NCI-H146 treated with DMSO at 0.1 percent for 48 hours (cell line): Measurements from ENCODE around the gene DMRTC2.

Experiments used
- DNase-seq: peaks from one replicate; lab custom pipeline; 2025; ENCODE audit not compliant: unreplicated experiment; lab: John Stamatoyannopoulos, UW

DMRTC2 gene

DNA sequence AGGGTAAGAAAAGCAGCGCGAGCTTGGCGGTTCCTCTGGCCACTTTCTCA lies at the start of gene DMRTC2:
Gene DMRTC2 (plus strand): TSS at position 42 of the 50 bp plus-strand sequence. CDS start 2,387 bp downstream, outside the sequence.
- DNase-seq, result no peak

- no peak for DNase-seq
Measured at GRCh38 chr19:41796362-41796761, 48.5 kb upstream of the DMRTC2 start, which contains the start of gene CEACAM3. Gene CEACAM3 (plus strand): TSS chr19:41796587. CDS start chr19:41796678, 91 bp downstream.

DNA sequence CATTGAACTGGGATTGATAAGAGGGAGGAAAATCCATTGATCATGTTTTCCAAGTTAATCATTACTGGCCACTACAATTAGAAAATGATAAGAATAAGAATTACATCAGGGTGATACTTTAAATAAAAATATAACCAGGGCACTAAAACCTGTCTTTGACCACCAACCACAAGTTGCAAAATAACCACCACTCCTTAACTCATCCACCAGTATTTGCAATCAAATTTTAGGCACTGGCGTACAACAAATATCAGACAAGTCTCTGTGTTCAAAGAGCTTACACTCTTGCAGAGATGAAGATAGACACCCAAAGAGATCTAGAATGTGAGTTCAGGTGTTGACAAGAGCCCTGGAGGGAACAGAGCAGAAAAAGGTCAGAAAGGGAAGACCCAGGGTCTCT lies 47.9 kb upstream of the DMRTC2 start:
- DNase-seq, result no peak

- no peak for DNase-seq
Measured at GRCh38 chr19:41799444-41800000, 45.3 kb upstream of the DMRTC2 start.

- DNase-seq, result no peak
Measured at GRCh38 chr19:41801031-41801430, 43.8 kb upstream of the DMRTC2 start.

DNA sequence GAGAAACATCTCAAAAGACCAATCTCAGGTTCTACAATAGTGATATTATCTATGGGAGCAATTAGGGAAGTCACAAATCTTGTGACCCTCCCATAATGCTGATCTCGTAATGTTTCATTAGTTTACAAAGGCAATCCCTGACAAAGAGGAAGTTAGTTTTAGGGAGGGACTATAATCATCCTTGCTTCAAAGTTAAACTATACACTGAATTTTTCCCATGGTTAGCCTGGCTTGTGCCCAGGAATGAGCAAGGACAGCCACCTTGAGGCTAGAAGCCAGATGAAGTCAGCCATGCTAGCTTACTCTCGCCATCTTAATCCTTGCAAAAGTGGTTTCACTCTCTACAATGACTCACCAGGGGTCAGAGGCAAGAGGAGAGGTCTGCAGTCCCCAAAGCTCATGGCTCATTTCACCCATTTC lies 43.0 kb upstream of the DMRTC2 start:
- no peak for DNase-seq

DNA sequence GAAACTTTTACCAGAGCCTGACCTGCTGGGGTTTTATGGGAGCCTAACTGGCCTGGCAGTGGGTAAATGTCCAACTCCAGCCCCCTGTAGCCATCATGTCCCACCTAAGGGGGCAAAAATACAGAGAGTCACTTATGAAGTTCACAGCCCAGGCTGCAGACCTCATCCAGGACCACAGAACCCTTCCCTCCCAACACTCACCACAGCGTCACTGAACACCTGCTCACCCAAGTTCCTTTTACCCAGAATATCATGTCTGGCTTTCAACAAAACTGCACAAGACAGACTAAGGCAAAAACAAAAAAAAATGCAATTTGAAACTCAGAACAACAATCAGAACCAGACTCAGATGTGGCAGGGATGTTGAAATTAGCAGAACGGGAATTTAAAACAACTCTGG lies 42.1 kb upstream of the DMRTC2 start:
- DNase-seq, result no peak

GRCh38 chr19:41804336-41804735 lies 40.5 kb upstream of the DMRTC2 start:
- DNase-seq, result no peak

GRCh38 chr19:41807176-41807575 lies 37.7 kb upstream of the DMRTC2 start:
- DNase-seq, result no peak

- no peak for DNase-seq
Measured at GRCh38 chr19:41808663-41809566, 35.9 kb upstream of the DMRTC2 start.

- DNase-seq, result no peak
Measured at GRCh38 chr19:41810301-41810700, 34.5 kb upstream of the DMRTC2 start.

GRCh38 chr19:41811036-41811435 lies 33.8 kb upstream of the DMRTC2 start:
- no peak for DNase-seq

DNA sequence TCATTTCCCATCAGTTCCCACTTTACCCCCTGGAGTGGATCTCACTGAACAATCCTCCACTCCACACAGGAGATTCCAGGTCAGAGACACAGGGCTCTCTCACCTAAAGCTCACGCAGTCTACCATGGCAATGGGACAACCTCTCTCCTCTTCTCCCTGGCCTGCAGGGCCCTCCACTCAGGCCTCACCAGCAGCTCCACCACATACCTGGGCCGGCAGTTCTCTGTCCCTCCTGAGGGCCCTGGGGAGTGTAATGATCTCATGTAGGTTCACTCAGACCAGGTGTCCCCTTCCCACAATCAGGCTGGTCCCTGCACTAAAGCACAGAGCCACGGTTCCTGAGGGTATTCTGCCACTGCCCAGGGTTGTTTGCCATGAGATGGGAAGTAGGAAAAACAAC lies 32.9 kb upstream of the DMRTC2 start:
- DNase-seq, result no peak

- DNase-seq, result no peak
Measured at GRCh38 chr19:41813911-41814310, 30.9 kb upstream of the DMRTC2 start.

- DNase-seq, result no peak
Measured at GRCh38 chr19:41815301-41815700, 29.5 kb upstream of the DMRTC2 start.

GRCh38 chr19:41816761-41817160 lies 28.1 kb upstream of the DMRTC2 start:
- no peak for DNase-seq

DNA sequence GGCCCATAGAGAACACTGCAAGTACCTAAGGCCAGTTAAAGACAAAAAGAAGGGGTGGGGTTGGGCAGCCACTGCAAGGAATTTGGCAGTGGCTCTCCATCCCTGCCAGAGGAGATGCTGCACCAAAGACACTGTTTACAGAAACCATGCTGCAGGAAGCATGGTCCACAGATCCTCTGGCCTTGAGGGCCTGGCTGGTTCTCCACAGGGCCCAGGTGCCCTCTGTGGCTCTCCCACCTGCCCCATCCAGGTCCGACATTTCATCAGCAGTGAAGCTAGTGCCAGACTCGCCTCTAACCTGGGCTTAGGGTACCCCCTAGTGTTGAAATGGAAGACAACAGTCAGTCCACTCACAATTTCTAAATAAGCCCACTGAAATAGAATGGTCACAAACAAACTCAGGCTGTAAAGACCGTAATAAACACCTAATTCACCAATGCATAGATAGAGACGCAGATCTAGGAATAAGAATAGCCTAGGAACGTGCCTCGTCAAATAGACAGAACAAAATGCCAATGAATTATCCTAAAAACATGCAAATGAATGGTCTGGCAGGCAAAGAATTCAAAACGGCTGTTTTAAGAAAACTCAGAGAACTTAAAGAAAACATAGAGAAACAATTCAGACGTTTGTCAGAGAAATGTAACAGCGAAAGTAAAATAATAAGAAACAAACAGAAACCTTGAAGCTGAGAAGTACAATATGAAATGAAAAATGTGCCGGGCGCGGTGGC lies 23.7 kb upstream of the DMRTC2 start:
- peak; percentile 85 for DNase-seq

GRCh38 chr19:41837981-41838708 lies 6.7 kb upstream of the DMRTC2 start:
- DNase-seq, result no peak

DNA sequence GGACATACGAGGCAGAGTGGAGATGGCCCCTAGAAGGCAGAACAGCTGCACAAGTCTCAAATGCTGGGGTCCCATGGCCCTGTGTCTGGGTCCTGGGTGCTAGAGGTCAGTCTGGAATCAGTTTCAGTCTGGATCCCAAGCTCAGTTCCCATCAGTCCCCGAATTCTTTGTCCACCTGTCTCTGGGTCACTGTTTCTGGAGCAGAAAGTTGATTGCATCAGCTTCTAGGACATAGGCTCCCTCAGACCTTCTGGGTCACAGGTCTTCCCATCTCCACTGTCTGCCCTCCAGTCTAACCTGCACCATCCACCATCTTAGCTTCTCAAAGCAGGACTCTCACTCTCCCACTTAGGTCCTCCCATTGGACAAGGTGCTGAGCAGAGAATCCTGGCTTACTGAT lies 5.6 kb upstream of the DMRTC2 start:
- DNase-seq, result no peak

- DNase-seq, result no peak
Measured at GRCh38 chr19:41843371-41843770, 1.5 kb upstream of the DMRTC2 start.

GRCh38 chr19:41844601-41845000 lies 241 bp upstream of the DMRTC2 start, which contains the start of gene LYPD4:
Gene LYPD4 (minus strand): TSS chr19:41844683. CDS start chr19:41839285, 5,398 bp downstream.
- no peak for DNase-seq
